Suppressor macrophage (primary cell): Measurements from ENCODE around the gene PTPRD.

Experiments used
- DNase-seq, 4 experiments: peaks; one replicate each; pipeline ENCODE4 v3.0.0-alpha.2; 2020 to 2022

PTPRD gene

DNA sequence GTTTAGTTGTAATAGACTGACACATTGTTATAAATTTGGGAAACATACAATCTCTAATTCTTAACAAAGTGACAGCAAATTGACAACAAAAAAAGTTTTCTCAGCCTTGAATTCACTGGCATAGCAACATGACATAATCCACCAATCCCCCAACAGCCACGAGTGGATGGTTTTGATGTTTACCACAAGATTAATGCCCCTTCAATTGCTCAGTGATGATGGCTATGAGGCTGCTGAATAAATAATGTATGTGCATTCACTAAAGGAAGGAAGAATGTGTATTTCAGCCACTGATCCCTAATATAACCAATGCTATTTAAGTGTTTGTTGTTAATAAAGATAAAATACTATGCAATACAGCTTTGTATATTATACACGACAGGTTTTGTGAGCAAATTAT is 2069.6 kb downstream of the PTPRD start:
- DNase-seq: no peak

DNA sequence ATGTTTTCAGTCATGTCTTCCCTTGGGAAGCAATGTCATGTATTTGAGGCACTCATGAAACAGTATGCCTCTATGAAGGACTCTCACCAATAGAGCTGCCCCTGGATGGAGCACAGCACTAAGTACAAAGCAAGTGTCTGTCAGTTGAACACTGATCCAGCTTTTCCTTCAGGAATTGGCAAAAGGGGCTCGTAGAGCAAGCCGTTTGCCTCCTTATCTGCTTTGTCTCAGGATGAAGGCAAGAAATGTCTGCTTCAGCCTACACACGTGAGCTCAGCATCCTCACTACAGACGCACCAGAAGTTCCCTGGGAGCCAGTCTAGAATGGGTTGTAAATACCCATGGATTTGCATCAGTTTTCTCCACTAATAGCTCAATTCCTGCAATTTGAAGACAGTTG is 2070.3 kb downstream of the PTPRD start:
- no peak for DNase-seq

DNA sequence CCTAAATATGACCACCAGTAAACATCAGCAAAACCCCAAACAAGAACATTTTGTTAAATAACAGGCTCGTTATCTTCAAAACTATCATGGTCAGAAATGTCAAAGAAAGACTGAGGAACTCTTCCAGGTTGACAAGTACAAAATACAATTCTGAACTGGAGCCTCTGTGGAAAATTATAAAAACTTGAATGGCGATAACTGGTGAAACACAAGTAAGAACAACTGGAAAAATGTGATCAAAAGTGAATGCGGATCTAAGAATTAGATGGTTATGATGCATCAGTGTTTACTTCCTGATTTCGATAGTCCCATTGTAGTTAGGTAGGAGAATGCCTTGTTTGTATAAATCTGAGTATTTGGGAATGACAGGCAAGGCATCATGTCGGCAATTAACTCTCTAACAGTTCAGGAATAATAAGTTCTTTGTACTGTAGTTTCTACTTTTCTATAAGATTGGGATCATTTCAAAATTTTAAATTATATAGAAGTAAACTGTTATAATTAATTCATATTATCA is 2073.1 kb downstream of the PTPRD start:
- no peak for DNase-seq

DNA sequence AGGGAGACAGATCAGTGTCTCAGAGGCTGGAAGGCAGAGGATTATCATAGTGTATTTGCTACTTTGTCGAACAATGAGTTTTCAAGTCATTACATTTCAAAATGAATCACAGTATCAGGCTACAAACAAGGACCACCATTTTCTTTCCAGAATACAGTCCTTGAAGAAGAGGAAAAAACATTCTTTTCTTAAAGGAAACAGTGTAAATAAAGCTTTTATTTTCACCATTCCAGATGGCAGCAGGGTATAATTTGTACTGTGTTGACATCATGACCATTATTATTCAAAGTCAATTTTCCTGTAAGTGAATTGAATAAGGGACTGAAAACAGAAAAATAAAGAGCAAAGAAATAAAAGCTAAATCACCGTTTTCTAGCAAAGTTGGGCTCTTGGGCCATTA is 2076.0 kb downstream of the PTPRD start:
- DNase-seq: no peak

DNA sequence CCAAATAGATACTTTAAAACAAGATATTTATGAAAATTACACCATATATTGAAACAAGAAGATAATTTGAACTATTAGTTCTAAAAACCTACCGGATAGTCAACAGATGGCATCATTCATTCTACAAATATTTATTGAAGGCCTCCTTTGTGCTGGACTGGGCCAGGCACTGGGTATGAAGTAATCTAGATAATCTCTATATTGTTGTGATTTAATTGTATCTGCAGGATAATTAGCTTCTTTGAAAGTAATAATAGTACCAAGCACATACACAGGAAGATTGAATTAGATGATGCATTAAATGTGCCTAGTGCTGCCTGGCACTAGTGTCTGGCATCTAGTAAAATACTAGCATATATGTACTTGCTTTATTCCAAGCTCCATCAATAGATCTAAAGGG is 2078.0 kb downstream of the PTPRD start:
- DNase-seq: no peak

DNA sequence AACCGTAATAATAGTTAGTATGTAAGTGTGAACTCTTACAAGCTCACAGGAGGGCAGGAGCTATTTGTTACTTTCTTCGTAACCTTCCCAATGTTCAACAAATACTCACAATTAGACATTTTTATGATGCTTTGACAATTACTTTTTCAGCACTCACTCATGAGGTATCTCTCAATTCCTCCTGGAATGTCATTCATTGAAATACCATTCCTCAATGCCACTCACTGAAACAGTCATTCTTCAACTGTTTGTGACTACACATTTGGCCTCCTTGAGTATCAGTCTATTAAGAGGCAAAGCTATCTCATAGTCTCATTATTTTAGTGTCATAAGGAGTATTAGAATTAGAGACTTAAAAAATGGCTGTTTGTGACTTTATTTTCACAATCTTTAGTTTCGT is 2079.1 kb downstream of the PTPRD start:
- no peak for DNase-seq

DNA sequence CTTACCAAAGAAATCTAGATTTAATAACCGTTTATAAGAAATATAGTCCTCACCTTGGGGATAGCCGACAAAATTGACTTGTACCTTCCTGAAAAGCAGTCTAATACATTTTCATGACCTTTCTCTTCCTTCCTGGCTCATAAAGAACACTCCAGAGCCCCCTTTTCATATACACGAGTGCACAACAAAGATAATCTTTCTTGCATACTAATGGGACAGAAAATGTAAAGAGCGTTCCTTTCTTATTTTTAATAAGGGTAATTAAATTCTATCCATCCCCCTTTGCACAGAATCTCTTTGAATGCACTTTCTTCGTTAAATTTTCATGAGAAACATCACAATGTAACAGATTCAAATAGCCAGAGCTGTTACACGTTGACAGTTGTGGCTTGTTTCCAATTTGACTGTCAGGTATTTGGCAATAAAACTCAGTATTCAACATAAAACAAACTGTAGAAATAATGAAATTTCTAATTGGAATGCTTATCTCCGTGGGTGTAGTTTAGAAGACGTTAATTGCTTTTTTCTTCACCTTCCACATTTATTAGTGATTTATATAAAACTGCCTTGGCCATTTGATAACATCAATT is 2080.9 kb downstream of the PTPRD start:
- DNase-seq: no peak

DNA sequence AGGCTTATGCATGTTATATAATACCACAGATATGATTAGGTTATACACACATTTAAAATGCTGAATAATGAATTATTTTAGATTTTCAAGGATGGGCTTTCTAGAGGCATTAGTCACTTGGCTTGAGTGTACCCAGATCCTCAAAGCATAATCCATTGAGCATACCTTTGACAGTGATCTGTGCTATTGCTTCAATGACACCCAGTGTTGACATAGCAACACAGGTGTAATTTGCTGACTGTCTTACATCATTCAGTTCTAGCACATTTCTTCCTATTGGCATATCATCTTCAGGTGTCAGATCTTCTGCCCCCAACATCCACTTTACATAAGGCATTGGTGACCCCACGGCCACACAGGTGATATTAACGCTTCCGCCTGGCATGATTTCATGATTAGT is 2091.7 kb downstream of the PTPRD start:
- DNase-seq: no peak

DNA sequence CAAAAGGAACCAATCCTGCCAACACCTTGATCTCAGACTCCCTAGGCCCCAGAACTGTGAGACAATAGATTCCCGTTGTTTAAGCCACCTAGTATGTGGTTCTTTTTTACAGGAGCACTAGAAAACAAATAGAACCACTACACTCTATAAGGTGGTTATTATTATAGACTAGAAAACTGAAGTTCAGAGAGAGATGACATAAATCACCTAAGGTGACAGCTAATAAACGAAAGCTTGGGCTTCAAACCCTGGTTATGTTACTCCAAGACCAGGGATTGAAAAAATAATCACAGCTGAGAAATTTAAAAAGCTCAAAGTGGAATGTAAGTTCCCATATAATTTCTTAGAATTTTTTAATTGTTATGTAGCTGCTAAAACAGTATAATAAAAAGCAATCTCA is 2097.1 kb downstream of the PTPRD start:
- no peak for DNase-seq

DNA sequence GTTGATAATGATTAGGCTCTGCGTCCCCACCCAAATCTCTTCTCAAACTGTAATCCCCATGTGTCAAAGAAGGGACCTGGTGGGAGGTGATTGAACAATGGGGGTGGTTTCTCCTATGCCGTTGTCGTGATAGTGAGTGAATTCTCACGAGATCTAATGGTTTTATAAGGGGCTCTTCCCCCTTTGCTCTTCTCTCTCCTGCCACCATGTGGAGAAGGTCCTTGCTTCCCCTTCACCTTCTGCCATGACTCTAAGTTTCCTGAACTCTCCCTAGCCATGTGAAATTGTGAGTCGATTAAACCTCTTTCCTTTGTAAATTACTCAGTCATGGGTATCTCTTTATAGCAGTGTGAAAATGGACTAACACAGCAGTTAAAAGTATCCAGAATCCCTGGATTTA is 2098.0 kb downstream of the PTPRD start:
- DNase-seq: no peak

DNA sequence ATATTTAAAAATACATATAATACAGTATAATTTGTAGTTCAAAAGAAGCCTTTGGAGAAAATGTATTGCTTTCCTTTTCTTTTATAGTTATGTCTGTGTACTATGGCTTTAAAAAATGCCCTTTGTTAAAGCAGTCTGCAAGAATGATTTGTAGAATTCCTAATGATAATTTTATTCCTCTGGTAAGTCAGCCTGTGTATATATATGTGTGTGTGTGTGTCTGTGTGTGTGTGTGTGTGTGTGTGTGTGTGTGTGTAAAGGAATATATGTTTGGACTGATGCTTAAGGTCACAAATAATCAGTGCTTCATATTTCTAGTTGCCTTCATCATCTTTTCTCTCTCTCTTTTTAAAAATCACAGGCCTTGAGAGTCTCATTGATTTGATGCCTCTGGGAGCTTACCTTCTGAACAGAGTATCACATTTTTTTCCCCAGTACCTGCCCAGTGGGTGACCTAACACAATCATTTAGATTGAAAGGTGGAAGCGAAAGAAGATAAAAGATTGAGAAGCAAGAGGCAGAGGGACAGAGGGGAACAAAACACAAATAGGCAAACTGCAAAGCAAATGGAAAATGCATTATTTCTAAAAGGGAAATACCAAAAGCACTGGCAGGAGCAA is 2104.0 kb downstream of the PTPRD start:
- no peak for DNase-seq

DNA sequence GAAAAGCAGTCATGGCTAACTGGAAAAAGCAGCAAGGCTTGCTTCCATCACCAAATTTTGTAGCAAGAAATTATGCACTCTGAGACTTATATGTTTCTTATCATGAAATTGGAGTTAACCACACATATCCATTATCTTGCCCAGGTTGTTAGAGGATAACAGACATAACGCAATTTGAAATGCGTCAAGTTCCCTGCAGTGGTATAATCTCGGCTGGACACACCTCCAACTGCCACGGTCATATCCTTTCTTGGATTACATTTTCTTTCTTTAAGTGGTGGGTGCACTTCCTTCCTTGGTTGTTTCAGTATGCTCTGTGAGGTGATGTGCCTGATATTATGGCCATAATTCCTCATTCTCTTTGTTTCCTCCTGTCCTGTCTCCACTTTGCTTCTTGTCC is 2118.2 kb downstream of the PTPRD start:
- DNase-seq: no peak

DNA sequence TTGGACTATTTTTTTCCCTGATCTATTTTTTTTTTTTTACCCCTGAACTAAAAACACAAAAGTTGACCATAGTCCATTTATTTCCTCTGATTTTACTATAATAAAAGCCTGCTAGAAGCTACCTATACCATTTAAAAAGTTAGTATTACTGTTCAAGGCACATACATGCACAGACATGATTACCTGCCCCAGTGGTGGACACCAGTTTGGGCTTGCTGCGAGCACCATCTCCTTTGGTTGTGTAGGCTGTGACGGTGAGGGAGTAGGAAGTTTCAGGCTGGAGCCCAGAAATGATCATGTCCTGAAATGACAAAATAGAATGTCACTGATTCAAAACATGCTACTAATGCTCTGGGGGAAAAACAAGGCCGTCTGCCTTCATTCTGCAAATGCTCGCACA is 2120.1 kb downstream of the PTPRD start:
- no peak for DNase-seq

DNA sequence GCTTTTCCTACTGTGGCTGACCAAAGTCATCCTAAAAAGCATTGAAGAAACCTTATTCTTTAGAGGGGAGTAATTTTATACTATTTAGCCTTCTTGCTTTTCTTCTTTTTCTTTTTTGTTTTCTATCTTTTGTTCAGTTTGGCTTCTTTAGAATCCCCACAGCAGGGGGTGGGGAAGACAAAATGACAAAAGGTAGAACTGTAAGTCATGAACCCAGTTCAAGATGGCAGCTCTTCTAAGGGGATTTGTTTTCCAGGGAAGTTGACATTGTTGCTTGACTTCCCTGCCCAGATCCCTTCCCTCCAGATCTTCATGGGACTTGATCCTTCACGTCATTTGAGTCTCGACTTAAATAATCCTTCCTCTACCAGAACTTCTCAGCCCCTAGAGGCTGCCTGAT is 2120.8 kb downstream of the PTPRD start:
- no peak for DNase-seq

DNA sequence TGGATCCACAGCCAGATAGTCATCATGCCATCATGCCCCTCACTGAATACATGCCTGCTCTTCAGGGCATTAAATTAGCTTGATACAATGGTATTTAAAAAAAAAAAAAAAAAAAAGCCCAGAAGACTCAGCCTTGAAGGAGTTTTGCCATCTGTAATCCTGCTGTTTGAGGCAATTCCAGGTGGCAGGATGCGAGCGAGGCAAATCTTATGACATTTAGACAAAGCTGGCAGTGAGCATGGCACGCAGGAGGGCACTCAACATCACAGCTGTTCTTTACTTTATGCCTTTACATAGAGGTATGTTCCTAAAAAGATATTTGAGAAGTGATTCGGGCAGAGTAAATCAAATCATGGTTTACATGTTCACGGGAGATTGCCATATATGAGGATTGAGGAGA is 2121.2 kb downstream of the PTPRD start:
- no peak for DNase-seq

DNA sequence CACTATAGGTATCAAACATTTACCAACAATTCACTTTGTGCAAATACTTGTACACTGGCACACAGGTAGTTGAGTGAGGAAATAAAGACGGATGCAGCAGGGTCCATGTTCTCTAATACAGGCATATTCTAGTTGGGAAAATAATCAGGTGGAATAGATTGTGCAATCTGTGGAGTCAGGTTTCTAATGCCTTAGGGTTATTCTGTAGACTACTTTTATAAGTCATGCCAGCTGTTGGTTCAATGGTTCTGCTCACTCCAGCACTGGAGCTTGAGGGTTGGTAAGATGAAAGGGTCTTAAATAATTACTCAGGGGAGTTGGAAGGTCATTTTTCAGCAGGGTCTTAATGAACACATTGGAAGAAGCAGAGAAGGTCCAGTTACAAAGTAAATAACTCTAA is 2123.0 kb downstream of the PTPRD start:
- DNase-seq: no peak

DNA sequence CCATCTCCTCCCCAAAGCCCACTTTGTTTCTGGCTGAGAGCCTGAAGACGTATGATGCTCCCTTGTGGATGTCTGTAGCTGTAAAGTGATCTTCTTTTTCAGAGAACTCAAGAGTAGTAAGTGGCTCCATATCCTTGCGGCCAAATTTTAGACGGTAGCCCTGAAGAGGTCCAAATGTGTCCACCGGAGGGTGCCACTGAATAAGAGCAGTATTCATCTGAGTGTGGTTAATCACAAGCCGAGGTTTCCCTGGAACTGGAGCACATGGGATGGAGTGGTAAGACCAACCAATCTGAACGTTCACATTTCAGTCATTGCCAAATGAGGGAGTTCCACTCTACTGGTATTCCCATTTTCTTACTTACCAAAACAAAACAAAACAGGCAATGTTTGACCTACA is 2126.7 kb downstream of the PTPRD start:
- DNase-seq: peak; percentile 3 to 30 (median 26)

DNA sequence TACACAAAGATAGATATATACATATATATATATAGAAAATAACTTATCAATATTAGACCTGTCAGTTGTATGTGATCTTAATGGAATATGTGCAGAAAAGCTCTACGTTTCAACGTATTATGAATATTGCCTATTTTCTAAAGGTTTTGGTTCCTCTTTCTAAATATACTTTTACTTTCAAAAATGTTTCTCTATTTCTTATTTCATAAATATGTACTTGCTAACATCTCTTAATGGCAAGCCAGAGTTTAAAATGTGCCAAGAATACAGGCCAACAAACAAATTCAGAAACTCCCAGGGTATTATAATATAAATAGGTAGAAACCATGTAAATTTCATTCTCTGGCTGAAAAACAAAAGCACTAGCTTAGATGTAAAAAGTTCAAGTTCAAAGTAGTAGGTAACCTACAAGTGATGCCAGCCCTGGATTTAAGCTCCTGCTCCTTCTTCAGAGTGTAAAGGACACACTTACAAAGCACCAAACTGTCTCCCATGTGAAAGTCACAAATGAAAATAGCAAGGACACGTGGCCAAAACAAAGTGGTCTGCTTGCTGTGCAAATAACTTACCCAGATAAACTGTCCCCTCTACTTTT is 2128.1 kb downstream of the PTPRD start:
- DNase-seq: no peak

DNA sequence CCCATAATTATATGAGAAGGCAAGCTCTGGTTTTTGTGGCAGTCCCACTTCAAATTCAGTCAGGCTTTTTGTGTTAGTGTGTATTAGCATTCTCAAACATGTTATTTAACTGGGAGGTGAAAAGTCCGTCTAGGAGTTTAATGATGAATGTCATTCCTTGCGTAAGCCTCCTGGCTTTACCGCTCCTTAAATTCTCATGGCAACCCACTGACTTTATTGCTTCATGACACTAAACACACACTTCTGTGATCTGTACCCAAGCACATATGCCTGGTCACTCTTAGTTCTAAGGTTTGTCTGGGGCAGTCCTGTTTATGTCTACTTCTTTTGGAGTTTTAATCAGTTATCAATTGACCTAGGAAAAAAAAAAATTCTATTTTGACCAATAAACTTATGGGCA is 2135.4 kb downstream of the PTPRD start:
- DNase-seq: no peak

DNA sequence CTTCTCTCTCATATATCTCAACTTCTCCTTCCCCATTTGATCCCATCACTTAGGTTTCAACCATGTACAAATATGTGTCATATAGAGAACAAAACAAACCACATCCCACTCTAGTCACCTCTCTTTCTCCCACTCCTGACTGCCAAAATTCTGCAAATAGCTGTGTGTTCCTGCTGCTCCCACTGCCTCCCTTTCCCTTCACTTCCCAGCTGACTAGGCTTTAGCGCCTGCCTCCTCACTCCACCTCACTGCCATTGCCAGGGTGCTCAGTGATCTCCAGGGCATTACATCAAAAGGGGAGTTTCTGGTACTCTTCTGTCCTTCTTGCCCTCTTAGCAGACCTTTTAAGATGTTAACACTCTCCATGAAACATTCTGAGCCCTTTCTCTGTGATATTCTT is 2137.9 kb downstream of the PTPRD start:
- no peak for DNase-seq

DNA sequence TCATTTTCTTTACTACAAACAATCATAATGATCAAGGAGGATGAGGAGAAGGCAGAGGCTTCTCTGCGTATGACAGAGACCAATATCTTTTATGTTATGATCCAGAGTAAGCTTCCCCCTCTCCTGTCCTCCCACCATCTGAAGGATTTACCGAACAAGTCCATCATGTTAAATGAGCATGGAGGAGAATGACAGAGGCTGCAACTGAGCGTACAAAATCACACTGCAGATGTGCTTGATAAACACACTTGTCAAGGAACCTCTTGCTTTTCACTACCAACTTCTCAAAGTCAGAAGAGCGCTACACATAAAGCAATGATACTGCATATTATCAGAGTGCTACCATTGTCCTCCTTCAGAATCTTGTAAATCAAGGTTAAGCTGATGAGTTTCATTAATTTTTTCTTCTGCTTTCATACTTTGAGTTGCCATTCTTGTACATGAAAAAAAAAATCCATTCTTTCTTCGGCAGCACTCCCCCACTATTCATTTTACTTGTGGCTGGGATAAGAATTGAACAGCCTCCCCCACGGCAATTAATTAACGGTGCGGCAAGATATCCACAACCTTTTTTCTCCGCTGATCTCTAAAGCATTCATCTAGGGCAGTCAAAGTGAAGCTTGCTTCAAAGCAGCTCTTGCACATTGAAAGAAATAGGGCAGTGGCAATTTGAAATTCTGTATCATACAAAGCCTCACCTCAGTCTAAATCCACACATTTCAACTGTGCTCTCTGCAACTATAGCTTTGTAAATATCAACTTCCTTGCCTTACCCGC is 2139.4 kb downstream of the PTPRD start:
- no peak for DNase-seq

DNA sequence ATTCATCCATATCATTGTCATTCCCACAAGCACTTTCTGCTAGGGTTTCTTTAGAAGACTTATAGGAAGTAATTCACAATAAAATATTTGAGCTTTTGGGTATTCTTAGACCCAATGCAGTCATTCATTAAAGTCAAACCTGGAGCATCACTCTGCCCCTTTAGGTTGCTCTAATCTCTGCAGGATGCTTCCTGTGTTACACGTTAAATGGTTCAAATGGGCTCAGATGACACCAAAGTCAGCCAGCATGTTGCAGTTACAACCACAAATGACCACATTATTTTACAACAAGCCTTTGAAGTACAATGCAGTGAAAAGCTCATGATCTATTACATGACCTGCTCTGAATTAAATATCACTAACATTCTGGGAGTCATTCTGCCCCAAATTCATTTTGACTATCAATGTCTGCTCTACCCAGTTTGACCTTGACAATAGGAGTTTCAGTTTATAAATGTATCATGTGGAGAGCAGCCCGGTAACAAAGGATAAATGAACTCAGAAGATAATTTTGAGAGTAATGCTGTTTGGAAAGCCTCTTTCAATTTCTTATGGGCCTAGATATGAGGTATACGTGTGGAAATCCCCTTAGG is 2144.7 kb downstream of the PTPRD start:
- no peak for DNase-seq

DNA sequence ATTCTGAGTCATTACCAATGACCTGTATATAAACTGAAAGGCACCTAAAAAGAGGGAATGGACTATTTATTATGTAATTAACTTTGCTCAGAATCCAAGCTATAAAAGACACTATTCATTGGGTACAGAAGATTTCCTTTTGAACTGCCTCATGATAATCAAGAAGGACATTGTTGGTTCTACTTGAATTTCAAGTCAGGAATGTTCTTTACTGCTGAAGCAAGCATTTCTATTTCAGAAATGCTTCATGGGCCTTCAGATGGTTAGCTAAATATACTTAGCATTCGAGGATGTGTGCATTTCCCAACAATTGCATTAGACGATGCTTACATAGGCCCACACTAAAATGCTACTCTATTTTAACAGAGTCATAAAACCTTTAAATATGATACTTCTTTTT is 2155.0 kb downstream of the PTPRD start:
- DNase-seq: no peak
